Testis (tissue), 2 donors: ENCODE data around the gene STARD13.

Source experiments
- CTCF ChIP-seq, 3 experiments: fragments of 450-650 bp in 2 of 3; fragments of 200-600 bp in 1 of 3; sonication (generic) in 1 of 3; IDR thresholded peaks; one replicate each; pipeline ENCODE4 v1.5.1; 2016 to 2019; ENCODE audit warnings: antibody characterized with exemption in 3 of 3, mild to moderate bottlenecking in 2 of 3, moderate library complexity in 1 of 3
- POLR2A ChIP-seq: fragments of 450-650 bp; IDR thresholded peaks from one replicate; pipeline ENCODE4 v1.6.1; 2017; ENCODE audit warnings: antibody characterized with exemption, mild to moderate bottlenecking, moderate library complexity

DNA sequence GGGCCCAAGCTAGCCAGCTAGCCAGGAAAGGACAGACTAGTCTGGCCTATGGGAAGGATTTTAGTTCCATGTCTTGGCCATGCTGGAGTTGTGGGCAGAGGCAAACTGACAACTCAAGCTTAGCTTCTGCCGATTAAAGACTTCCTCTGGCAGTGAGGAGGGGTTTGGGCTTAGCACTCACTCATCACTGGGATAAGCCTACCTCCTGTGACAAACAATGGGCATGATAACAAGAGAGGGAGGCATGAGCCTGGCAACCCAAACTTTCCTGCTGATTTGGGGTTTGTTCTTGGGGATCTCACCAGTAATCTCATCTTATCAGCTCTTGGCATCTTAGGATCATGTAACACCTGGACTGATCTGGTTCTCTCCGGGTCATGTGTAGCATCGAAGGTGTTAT is 185.7 kb downstream of the STARD13 start:
- TF ChIP-seq CTCF (IDR thresholded peaks at IDR 0.05) (no peak), POLR2A (no peak)
